ENCODE data around the gene CLASP1.
A peak's percentile ranks its signal among the peaks of the same experiment; 100 is the strongest.

CLASP1 gene

GRCh38 chr2:121536850-121537557, 112.3 kb downstream of the CLASP1 start:
- no peak for DNase-seq

- DNase-seq, result no peak
Measured at GRCh38 chr2:121536347-121536746, 112.9 kb downstream of the CLASP1 start.

GRCh38 chr2:121534007-121534406, 115.3 kb downstream of the CLASP1 start:
- DNase-seq, result no peak

- no peak for DNase-seq
Measured at GRCh38 chr2:121532894-121533293, 116.4 kb downstream of the CLASP1 start.

- peak in 1 of 3 donors; percentile 8 for DNase-seq
Measured at GRCh38 chr2:121532347-121532766, 116.9 kb downstream of the CLASP1 start.

GRCh38 chr2:121530212-121530705, 119.0 kb downstream of the CLASP1 start:
- DNase-seq, result peak; percentile 83 to 93 (median 92)

GRCh38 chr2:121529439-121530211, 119.6 kb downstream of the CLASP1 start:
- peak in 1 of 3 donors; percentile 35 for DNase-seq

GRCh38 chr2:121527009-121527682, 122.1 kb downstream of the CLASP1 start:
- no peak for DNase-seq

GRCh38 chr2:121524685-121525425, 124.4 kb downstream of the CLASP1 start:
- DNase-seq, result no peak

- DNase-seq, result no peak
Measured at GRCh38 chr2:121521359-121521758, 127.9 kb downstream of the CLASP1 start.

- no peak for DNase-seq
Measured at GRCh38 chr2:121520641-121520994, 128.6 kb downstream of the CLASP1 start.

GRCh38 chr2:121519732-121520640, 129.3 kb downstream of the CLASP1 start:
- no peak for DNase-seq

GRCh38 chr2:121519153-121519552, 130.1 kb downstream of the CLASP1 start:
- DNase-seq, result no peak

GRCh38 chr2:121513597-121514333, 135.5 kb downstream of the CLASP1 start:
- no peak for DNase-seq

- DNase-seq, result no peak
Measured at GRCh38 chr2:121510857-121511256, 138.4 kb downstream of the CLASP1 start.

- no peak for DNase-seq
Measured at GRCh38 chr2:121506621-121507020, 142.6 kb downstream of the CLASP1 start.

GRCh38 chr2:121505986-121506586, 143.2 kb downstream of the CLASP1 start:
- no peak for DNase-seq

- DNase-seq, result no peak
Measured at GRCh38 chr2:121505005-121505404, 144.3 kb downstream of the CLASP1 start.

GRCh38 chr2:121504316-121504715, 144.9 kb downstream of the CLASP1 start:
- no peak for DNase-seq

GRCh38 chr2:121502781-121503180, 146.5 kb downstream of the CLASP1 start:
- DNase-seq, result no peak

- DNase-seq, result no peak
Measured at GRCh38 chr2:121502246-121502645, 147.0 kb downstream of the CLASP1 start.
